GM20000 (cell line): ENCODE measurements around the gene NOS1AP.
"Not testable (repeated sequence)": the region's sequence is repeated elsewhere in the genome, so short reads cannot be mapped to it uniquely, and the experiment has no call there.

Experiments
- DNase-seq: peaks from one replicate; pipeline ENCODE4 v3.0.0; 2012; ENCODE audit warnings: low spot score
- CTCF ChIP-seq: IDR thresholded peaks from 2 replicates; pipeline ENCODE4 v1.5.1; 2012; ENCODE audit warnings: mild to moderate bottlenecking, control low read depth; ENCODE audit errors: extremely low read depth, missing control alignments

The NOS1AP gene

GRCh38 chr1:162169031-162169790, 99.7 kb downstream of the NOS1AP start:
- TF ChIP-seq CTCF: no peak
- no peak for DNase-seq

- no peak for TF ChIP-seq CTCF
- no peak for DNase-seq
Observed at GRCh38 chr1:162171111-162171510, 101.6 kb downstream of the NOS1AP start.

DNA sequence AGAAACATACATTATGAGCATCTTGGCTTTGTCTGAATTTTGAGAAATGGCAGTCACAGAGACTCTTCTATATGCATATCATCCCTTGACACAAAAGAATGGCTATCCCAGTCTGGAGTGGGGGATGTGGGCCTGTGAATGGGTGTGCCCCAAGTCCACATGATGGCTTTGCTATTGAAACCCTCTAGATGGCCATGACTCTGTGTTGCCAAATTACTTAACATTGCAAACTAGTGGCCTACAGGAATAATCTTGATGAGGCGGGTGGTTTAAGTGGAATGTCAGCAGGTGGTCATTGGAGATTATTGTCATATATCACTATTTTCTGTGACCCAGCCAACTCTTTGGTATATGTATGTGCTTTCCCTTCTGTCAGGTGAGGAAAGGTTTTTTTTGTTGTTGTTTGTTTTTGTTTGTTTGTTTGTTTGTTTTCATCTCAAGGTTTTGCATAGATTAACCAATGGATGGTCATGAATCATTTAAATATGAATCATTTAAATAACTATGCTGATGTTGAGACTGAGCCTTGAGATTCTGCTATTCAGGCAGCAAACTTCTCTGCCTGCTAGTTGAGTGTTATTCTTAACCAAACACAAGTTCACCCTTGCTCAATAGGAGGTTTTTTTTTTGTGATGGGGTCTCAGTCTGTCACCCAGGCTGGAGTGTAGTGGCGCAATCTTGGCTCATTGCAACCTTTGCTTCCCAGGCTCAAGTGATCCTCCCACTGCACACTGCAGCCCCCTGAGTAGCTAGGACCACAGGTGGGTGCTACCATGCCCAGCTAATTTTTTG, 103.0 kb downstream of the NOS1AP start:
- no peak for TF ChIP-seq CTCF
- DNase-seq: no peak

GRCh38 chr1:162173607-162174006, 104.1 kb downstream of the NOS1AP start:
- not testable (repeated sequence) for DNase-seq

DNA sequence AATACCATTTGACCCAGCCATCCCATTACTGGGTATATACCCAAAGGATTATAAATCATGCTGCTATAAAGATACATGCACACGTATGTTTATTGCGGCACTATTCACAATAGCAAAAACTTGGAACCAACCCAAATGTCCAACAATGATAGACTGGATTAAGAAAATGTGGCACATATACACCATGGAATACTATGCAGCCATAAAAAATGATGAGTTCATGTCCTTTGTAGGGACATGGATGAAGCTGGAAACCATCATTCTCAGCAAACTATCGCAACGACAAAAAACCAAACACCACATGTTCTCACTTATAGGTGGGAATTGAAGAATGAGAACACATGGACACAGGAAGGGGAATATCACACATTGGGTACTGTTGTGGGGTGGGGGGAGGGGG, 104.5 kb downstream of the NOS1AP start:
- DNase-seq: not testable (repeated sequence)

GRCh38 chr1:162175379-162176081, 106.0 kb downstream of the NOS1AP start:
- TF ChIP-seq CTCF: no peak
- no peak for DNase-seq

GRCh38 chr1:162177126-162177525, 107.6 kb downstream of the NOS1AP start:
- TF ChIP-seq CTCF: no peak
- DNase-seq: no peak

DNA sequence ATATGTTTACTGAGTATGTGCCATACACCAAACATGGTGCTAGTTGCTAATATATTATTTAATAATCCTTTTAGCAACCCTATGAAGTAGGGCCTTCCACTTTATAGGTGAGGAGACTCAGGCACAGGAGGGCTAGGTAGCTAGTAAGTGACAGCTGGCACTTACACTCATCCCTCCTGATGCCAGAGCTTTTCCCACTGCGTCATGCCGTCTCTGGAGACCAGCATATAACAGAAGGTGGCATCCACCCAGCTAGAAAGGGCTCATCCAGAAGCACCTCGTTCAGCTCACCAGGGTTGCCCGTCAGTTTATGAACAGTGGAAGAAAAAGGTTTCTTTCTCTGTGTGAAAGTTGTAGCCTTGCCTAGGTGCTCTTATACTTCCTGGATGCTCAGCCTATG, 108.9 kb downstream of the NOS1AP start:
- no peak for DNase-seq
- TF ChIP-seq CTCF: no peak
